Measurements from ENCODE around the gene RPH3AL. TPM values are rescaled to one million over a fixed set of nuclear protein-coding genes. Genes with fewer than 3 reads are reported as not detected.

Gene RPH3AL
- total RNA-seq, 1 experiment from 2014 or later, result 24.9 TPM

- H3K79me2 ChIP-seq (ENCODE audit: low read length), result no peaks in the 10 kb centered on the region
- H4K20me1 ChIP-seq (ENCODE audit: low read length), result no peaks in the 10 kb centered on the region
- H3K4me3 ChIP-seq (ENCODE audit: low read length), result no peak overlapping the region
- H2AFZ ChIP-seq (ENCODE audit: low read length), result no peak overlapping the region
- ChIA-PET POLR2A (ENCODE audit: unreplicated experiment) (no interaction called here), CTCF (no interaction called here)
- intact Hi-C loops (cut with micrococcal nuclease), result no loop called here
- H3K4me1 ChIP-seq (ENCODE audit: insufficient read depth, low read length), result no peaks in the 10 kb centered on the region
- no peaks in the 10 kb centered on the region for H3K36me3 ChIP-seq (ENCODE audit: low read depth, low read length)
- H3K9ac ChIP-seq (ENCODE audit: low read length), result no peak overlapping the region
- TF ChIP-seq CTCF (conservative IDR thresholded peaks at IDR 0.05; ENCODE audit: low read depth, low read length), result no peak
- no peak for TF ChIP-seq EZH2phosphoT487 (IDR thresholded peaks at IDR 0.05; ENCODE audit: borderline replicate concordance, low read length)
- no peak for TF ChIP-seq EZH2 (IDR thresholded peaks at IDR 0.05; ENCODE audit: low read length, unreplicated experiment)
- H3K9me3 ChIP-seq (ENCODE audit: low read length), result no peaks in the 10 kb centered on the region
- ATAC-seq, result no peak
- H3K27me3 ChIP-seq (ENCODE audit: low read length), result no peaks in the 10 kb centered on the region
- BruUV-seq (replicated peaks), result no TSS peak
- H3F3A ChIP-seq (ENCODE audit: low read length, unreplicated experiment), result no peaks in the 10 kb centered on the region
- DNase-seq, result no peak
- H3K4me2 ChIP-seq (ENCODE audit: low read length), result no peak overlapping the region
- H3K27ac ChIP-seq (ENCODE audit: low read length), result no peak overlapping the region
- H3K9me2 ChIP-seq (replicated peaks; ENCODE audit: low read length), result no peaks in the 10 kb centered on the region
Observed at GRCh38 chr17:279776-280175, 72.8 kb downstream of the RPH3AL start.

- Histone ChIP-seq H3K79me2 (ENCODE audit: low read length) (no peaks in the 10 kb centered on the region), H3K27ac (ENCODE audit: low read length) (no peak overlapping the region), H3K4me1 (ENCODE audit: insufficient read depth, low read length) (no peaks in the 10 kb centered on the region), H3K9me2 (replicated peaks; ENCODE audit: low read length) (no peaks in the 10 kb centered on the region), H3K9ac (ENCODE audit: low read length) (no peak overlapping the region), H3K4me2 (ENCODE audit: low read length) (no peak overlapping the region), H4K20me1 (ENCODE audit: low read length) (no peaks in the 10 kb centered on the region), H3K4me3 (ENCODE audit: low read length) (no peak overlapping the region), H3F3A (ENCODE audit: low read length, unreplicated experiment) (no peaks in the 10 kb centered on the region), H3K9me3 (ENCODE audit: low read length) (no peaks in the 10 kb centered on the region), H2AFZ (ENCODE audit: low read length) (no peak overlapping the region), H3K36me3 (ENCODE audit: low read depth, low read length) (no peaks in the 10 kb centered on the region), H3K27me3 (ENCODE audit: low read length) (no peaks in the 10 kb centered on the region)
- intact Hi-C loops (cut with micrococcal nuclease), result no loop called here
- CTCF ChIA-PET, result no interaction called here
- no TSS peak for BruUV-seq (replicated peaks)
- POLR2A ChIA-PET (ENCODE audit: unreplicated experiment), result no interaction called here
- no peak for ATAC-seq
- DNase-seq, result no peak
- TF ChIP-seq CTCF (conservative IDR thresholded peaks at IDR 0.05; ENCODE audit: low read depth, low read length) (no peak), EZH2 (IDR thresholded peaks at IDR 0.05; ENCODE audit: low read length, unreplicated experiment) (no peak), EZH2phosphoT487 (IDR thresholded peaks at IDR 0.05; ENCODE audit: borderline replicate concordance, low read length) (no peak)
Observed at GRCh38 chr17:279331-279730, 73.3 kb downstream of the RPH3AL start.

DNA sequence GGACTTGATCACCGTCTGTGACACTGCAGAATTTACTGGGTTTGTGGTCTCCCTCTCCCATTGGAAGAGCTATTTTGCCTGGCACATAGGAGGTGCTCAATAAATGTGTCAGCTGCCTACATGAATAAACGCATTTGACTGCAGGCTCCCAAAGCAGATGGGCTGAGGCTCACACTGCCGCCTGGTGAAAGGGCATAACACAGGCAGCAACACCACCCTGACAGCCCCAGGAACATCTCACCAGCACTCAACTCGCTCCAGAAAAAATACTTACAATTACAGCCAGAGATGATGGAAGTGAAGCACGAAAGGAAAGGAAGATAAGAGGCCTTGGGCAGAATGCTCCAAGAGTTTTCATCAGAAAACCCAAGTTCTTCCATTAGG lies 73.9 kb downstream of the RPH3AL start:
- H3K36me3 ChIP-seq (ENCODE audit: low read depth, low read length), result no peaks in the 10 kb centered on the region
- POLR2A ChIA-PET (ENCODE audit: unreplicated experiment), result no interaction called here
- H2AFZ ChIP-seq (ENCODE audit: low read length), result no peak overlapping the region
- H3K79me2 ChIP-seq (ENCODE audit: low read length), result no peaks in the 10 kb centered on the region
- TF ChIP-seq EZH2phosphoT487 (IDR thresholded peaks at IDR 0.05; ENCODE audit: borderline replicate concordance, low read length) (no peak), EZH2 (IDR thresholded peaks at IDR 0.05; ENCODE audit: low read length, unreplicated experiment) (no peak), CTCF (conservative IDR thresholded peaks at IDR 0.05; ENCODE audit: low read depth, low read length) (no peak)
- no peak overlapping the region for H3K4me2 ChIP-seq (ENCODE audit: low read length)
- DNase-seq (no peak), ATAC-seq (no peak)
- BruUV-seq (replicated peaks), result no TSS peak
- no peaks in the 10 kb centered on the region for H3K4me1 ChIP-seq (ENCODE audit: insufficient read depth, low read length)
- no peaks in the 10 kb centered on the region for H3K9me2 ChIP-seq (replicated peaks; ENCODE audit: low read length)
- no peak overlapping the region for H3K27ac ChIP-seq (ENCODE audit: low read length)
- no peaks in the 10 kb centered on the region for H4K20me1 ChIP-seq (ENCODE audit: low read length)
- H3K9ac ChIP-seq (ENCODE audit: low read length), result no peak overlapping the region
- no peak overlapping the region for H3K4me3 ChIP-seq (ENCODE audit: low read length)
- no peaks in the 10 kb centered on the region for H3K9me3 ChIP-seq (ENCODE audit: low read length)
- intact Hi-C loops (cut with micrococcal nuclease), result no loop called here
- H3F3A ChIP-seq (ENCODE audit: low read length, unreplicated experiment), result no peaks in the 10 kb centered on the region
- H3K27me3 ChIP-seq (ENCODE audit: low read length), result no peaks in the 10 kb centered on the region
- CTCF ChIA-PET, result no interaction called here

Data from PC-3 (cell line).